NCI-H2196 (cell line): Measurements from ENCODE around the gene TIMM44.
"Not testable (repeated sequence)": the region's sequence is repeated elsewhere in the genome, so short reads cannot be mapped to it uniquely, and the experiment has no call there.

Source experiments
- DNase-seq: peaks from one replicate; lab custom pipeline; 2025; ENCODE audit not compliant: unreplicated experiment; lab: John Stamatoyannopoulos, UW

TIMM44 gene

DNA sequence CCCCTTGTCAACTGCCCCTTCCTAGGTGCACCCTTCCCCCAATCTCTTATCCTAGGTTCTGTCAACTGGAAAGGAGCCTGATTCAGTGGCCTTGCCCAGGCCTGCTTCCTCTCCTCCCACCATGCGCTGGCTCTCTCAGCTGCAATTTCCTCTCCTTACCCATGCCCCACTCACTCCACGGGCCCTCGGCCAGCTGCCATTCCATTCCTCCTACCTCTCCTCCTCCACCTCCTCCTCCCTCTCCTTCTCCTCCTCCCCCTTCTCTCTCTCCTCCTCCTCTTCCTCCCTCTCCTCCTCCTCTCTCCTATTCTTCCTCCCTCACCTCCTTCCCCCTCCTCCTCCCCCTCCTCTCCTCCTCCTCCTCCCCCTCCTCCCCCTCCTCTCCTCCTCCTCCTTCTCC lies 9.6 kb upstream of the TIMM44 start:
- no peak for DNase-seq

DNA sequence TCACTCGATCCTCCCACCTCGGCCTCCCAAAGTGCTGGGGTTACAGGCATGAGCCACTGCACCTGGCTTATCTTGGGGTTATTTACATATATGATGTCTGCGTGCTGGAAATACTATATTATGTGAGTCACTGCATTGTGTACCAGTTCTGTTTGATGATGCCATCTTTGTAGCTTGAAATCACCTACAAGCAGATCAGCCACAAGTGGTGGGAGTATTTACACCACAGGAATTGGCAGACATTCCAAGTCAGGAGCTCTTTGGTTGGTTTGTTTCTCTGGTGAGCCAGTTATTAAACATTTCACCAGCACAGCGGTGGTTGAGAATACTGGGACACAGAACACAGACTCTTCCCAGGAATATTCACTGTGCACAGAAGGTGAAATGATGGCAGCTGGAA lies 4.5 kb upstream of the TIMM44 start:
- no peak for DNase-seq

DNA sequence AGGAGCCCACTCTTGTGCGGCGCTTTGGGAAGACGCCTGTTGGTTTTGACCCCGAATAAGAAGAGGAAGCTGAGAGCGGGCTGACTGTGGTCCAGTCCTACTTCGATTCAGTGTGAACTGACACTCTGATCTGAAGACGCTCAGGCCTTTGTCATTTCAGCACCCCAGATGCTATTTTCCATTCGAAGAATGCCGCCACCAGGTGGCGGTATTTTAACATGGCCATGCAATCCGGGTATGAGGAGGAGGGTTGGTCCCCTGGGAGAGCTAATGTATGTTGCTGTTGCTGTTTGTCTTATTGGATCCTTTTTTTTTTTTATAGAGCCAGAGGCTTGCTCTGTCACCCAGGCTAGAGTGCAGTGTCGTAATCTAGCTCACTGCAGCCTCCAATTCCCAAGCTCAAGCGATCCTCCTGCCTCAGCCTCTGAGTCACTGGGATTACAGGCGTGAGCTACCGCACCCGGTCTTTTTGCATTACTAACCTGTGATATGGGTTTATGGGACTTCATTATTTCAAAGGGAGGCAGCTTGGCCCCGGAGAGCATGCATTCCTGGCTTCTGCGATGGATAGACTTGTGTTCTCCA lies 803 bp upstream of the TIMM44 start:
- peak; percentile 92 for DNase-seq

- no peak for DNase-seq
Measured at GRCh38 chr19:7942981-7943443, 454 bp downstream of the TIMM44 start.

- DNase-seq: no peak
Measured at GRCh38 chr19:7941895-7942596, 1.4 kb downstream of the TIMM44 start.

DNA sequence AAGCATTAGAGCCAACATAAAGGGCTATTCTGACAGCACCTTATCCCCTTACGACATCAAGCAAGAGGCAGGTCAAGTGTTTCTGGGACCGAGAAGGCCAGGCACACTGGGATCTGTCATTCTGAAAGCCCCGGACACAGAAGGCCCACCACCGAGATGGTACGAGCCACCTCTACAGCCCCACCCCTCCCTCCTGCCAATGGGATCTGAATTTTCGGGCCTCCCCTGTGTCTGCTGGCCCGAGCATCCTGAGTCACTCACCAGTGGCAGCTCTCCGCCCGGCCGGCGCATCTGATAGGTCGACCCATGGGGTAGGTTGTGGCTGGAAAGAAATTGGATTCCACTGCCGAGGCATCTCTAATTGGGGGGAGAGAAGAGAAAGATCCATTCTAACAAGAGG lies 2.6 kb downstream of the TIMM44 start:
- no peak for DNase-seq

DNA sequence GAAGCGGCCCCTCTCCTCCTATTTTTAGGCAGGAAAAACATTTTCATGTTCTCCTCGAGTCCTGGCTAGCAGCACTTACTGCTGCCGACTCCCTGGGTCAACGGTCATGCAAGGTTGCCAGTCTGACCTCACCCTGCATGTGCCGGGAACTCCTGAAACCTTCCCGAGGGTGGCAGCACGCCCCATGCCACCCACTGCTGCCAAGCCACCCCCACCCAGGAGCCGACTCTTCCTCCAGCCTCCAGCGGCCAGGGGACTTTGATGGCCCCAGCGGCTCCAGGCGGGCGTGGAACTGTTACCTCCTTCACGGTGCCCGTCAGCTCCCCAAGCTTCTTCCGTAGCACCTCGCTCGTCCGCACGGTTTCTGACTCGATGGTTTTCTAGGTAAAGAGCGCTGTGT lies 8.7 kb downstream of the TIMM44 start:
- DNase-seq: no peak

GRCh38 chr19:7933828-7934725 lies 9.4 kb downstream of the TIMM44 start:
- DNase-seq: no peak

DNA sequence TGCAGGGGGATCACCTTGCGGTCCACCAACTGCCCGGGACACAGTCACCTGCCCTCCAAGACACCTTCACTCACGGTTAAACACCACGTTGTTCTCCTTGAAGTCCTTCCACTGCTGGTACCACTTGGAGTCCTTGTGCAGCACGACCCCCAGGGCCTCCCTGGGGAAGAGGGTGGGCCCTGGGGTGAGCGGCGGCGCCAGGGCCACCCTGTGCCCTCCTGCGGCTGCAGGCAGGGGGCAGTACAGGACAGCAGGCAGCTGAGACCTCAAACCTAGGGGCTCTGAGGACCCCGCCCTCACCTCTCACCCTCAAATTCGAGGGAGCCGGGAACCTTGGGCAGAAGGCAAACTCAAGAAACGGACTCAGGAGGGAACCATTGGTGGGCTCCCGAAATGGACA lies 10.1 kb downstream of the TIMM44 start:
- no peak for DNase-seq

- DNase-seq: no peak
Measured at GRCh38 chr19:7932930-7933300, 10.6 kb downstream of the TIMM44 start.

- no peak for DNase-seq
Measured at GRCh38 chr19:7932276-7932929, 11.1 kb downstream of the TIMM44 start.

GRCh38 chr19:7931221-7932061 lies 12.0 kb downstream of the TIMM44 start:
- DNase-seq: no peak

- no peak for DNase-seq
Measured at GRCh38 chr19:7930765-7931164, 12.7 kb downstream of the TIMM44 start.

DNA sequence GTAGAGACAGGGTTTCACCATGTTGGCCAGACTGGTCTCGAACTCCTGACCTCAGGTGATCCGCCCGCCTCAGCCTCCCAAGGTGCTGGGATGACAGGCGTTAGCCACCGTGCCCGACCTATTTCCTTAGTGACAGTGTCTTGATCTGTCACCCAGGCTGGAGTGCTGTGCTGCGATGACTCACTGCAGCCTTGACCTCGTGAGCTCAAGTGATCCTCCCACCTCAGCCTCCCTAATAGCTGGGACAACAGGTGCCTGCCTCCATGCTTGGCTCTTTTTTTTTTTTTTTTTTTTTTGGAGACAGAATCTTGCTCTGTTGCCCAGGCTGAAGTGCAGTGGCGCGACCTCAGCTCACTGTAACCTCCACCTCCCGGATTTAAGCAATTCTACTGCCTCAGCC lies 13.4 kb downstream of the TIMM44 start:
- not testable (repeated sequence) for DNase-seq

DNA sequence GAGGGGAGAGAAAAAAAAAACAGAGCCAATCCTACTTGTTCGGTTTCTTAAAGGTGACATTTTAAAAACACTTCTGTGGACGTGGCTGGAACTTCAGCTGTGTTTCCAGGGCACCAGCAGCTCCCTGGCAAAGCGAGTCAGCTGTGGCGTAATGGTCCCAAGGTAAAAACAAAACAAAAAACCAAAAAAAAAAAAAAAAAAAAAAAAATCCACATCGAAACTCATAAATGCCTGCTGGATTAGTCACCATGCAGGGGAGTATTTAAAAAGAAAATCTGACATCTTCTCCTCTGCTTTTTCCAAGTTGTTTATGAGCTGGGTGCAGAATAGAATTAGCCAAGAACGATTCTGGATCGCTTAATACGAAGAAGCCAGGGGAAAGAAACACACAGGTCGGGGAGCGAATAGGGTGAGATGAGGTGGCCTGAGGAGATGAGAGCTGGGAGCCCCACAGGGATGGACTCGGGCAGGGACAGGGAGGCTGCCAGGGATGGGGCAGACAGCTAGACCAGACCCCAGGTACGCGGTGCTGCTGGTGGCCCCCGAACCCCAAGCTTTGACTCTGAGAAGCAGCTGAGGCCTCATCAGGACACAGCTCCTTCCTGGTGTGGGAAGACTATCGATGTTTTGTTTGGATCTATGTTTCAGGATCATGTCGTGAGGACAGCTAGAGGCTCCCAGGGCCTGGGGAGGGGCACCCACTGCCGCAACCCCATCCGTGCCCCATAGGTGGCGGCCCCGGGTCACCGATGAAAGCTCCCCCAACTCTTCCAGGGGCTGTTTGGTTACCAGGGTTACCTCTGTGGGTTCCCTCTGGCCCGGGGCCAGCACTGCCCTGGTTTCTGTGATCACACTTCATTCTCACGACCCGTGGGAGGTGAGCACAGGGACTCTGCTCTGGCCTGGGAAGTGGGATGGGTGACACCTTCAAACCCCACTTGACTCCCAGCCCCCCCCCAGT lies 14.4 kb downstream of the TIMM44 start:
- DNase-seq: peak; percentile 57

- no peak for DNase-seq
Measured at GRCh38 chr19:7928334-7928706, 15.1 kb downstream of the TIMM44 start.

- no peak for DNase-seq
Measured at GRCh38 chr19:7927605-7928333, 15.7 kb downstream of the TIMM44 start.

DNA sequence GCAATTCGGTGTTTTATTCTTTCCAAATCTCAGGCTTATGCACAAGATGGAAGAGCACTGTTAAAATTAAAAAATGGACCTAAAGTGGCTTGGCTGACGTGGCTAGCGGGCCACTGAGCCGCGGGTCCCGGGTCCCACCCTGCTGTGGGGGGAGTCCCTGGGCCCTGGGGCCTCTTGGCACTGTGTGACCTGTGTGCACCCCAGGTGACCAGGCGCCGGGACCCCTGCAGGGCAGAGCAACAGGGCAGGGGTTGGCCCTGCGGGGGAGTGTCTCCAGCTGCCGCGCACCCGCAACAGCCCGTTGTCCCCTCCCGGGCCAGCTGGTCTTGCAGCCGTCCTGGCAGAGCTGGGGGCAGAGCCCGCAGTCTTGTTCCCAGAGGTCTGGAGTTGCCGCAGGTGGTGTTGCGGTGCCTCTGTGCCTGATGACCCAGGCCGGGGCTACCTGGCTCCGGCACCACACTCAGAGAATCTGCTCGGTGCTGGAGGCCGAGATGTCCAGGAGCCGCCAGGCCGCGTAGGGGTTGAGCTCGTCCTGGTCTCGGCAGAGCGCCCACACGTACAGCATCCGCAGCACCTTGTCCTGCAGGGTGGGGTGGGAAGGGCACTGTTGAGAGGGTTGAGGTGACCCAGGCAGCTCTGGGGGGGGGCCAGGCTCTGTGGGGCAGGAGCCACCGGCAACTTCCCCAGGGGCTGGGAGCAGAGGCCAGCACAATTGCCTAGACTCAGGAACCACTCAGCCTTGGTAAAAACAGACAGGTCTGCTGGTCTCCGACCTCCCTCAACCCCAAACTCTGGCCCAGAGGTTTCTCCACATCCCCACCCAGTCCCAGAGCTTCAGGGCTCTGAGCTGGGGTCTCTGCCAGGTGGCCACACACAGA lies 16.5 kb downstream of the TIMM44 start:
- no peak for DNase-seq
